Dermis blood vessel endothelial cell (primary cell): ENCODE data around the gene NUDCD3. TPM values are rescaled to one million over a fixed set of nuclear protein-coding genes. Genes with fewer than 3 reads are reported as not detected.

Experiments
- DNase-seq: peaks from one replicate; pipeline ENCODE4 v3.0.0; 2010
- total RNA-seq: library from RNA; depleted of rRNA; stranded (reverse); fragments of >200 nt; gene quantifications from 2 replicates; pipeline ENCODE4 v1.2.3, GENCODE V29; 2014

The NUDCD3 gene
- total RNA-seq, 1 donor from 2014 or later = 71.6 TPM

DNA sequence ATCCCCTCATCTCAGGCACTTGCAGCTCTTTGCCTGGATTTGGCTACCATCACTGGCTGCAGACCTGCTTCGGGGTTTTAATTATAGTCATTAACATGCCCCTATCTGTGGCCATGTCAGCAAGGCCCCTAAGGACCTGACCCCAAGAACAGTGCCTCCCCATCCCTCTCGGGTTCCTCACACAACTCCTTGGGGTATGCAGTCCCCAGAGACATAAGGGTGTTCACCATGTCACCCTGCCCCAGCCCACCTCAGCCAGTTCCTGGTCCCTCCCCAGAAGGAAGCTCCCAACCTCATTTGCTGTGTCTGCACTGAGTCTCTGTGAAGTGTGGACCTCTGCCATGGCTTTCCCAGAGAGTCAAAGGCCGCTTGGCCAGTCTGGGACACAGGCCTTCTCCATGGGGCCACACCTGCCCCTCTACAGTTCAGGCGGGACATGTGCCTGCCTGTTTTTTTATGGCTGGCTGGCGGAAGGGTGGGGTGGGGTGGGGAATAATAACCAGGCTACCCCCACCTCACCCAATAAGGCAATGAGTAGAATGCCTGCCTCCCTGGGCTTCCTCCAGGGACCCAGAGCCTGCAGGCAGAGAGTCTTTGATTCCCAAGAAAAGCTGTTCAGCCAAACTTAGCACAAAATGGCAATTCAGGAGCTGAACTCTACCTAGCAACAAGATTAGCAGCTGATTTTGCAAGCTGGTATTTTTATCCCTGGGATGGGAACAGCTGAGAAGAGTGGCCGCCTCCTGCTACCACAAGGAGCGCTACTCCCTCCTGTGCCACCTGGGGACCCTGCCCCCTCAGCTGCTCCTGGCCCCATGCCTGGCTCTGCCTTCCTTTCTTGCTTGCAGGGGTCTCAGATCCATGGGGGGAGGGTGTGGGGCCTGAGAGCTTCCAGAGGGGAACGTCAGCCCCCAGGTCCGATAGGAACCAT is 141.3 kb downstream of the NUDCD3 start:
- no peak for DNase-seq

- peak; percentile 76 for DNase-seq
Measured at GRCh38 chr7:44348300-44348699, 142.2 kb downstream of the NUDCD3 start.

DNA sequence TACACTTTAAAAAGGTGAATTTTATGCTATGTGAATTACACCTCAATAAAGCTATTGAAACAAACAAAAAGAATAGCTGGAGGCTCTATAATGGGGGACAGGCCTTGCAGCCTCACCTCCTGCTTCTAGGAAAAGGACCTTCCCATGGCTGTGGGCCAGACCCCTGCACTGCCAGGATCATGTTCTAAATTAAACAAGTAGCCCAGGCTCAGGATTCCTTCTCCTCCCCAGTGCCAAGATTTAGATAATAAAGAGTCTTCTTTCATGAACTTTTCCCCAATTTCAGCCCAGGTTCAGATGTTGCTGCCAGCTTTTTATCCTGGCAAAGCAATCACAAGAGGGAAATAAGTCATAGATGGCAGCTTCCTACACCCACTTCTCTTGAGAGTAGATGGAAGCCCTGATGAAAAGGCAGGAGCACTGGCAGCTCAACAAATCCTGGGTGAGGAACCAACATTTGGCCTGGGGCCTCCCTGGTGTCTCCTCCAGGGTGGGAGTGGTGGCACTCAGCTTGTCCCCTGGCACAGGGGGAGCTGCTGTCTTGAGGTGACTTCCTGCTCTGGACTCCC is 142.8 kb downstream of the NUDCD3 start:
- DNase-seq = no peak

GRCh38 chr7:44346063-44346462 is 144.4 kb downstream of the NUDCD3 start:
- no peak for DNase-seq

- no peak for DNase-seq
Measured at GRCh38 chr7:44341401-44341800, 149.1 kb downstream of the NUDCD3 start.

DNA sequence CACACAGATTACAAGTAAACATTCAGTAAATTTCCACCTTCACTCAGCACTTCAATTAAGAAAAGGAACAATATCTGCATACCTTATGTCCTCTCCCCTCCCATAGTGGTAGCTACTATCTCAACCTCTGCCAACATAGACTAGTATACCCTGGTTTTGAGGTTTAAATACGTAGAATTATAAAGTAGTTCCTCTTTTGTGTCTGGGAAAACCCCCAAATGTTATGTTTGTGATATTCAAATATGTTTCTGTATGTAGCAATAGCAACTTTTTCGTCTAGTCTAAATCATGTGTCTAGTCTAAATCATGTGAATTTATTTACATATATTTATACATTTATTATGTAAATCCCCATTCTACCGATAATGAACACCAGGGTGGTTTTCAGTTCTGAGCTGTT is 151.9 kb downstream of the NUDCD3 start:
- DNase-seq = no peak

DNA sequence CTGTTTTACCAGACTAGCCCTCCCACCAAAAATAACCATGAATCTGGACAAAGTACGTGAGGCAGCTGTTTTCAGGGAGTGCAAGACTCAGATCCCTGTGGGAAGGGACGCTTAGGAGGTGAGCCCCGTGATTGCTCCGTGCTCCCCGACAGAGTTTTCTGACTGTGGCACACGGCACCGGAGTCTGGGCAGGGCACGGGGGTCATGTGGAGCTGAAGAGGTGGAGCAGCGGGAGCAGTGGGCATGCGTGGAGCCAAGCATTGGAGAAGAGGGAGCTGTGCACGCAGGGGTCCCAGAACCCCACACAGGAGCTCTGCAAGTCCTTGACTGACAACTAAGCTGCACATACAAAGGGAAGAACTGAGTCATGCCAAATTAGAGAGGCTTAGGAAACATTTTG is 154.0 kb downstream of the NUDCD3 start:
- peak; percentile 15 for DNase-seq

- no peak for DNase-seq
Measured at GRCh38 chr7:44335184-44335583, 155.3 kb downstream of the NUDCD3 start.

DNA sequence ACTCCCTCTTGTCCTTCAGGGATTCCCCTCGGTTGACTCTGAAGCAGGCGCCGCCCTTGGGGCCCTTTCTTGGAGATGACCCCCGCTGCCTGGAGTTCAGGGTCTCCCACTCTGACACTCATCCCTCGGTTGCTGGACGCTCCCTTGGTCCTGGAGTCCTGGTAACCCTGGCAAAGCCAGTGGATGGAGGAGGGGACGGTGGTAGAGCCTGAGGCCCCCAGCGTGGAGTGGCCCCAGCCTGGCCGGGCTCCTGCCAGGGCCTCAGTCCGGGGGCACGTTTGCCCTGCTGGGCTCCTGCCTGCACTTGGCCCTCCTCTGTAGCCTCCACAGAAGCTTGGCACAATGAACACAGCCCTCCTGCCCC is 155.7 kb downstream of the NUDCD3 start:
- no peak for DNase-seq

DNA sequence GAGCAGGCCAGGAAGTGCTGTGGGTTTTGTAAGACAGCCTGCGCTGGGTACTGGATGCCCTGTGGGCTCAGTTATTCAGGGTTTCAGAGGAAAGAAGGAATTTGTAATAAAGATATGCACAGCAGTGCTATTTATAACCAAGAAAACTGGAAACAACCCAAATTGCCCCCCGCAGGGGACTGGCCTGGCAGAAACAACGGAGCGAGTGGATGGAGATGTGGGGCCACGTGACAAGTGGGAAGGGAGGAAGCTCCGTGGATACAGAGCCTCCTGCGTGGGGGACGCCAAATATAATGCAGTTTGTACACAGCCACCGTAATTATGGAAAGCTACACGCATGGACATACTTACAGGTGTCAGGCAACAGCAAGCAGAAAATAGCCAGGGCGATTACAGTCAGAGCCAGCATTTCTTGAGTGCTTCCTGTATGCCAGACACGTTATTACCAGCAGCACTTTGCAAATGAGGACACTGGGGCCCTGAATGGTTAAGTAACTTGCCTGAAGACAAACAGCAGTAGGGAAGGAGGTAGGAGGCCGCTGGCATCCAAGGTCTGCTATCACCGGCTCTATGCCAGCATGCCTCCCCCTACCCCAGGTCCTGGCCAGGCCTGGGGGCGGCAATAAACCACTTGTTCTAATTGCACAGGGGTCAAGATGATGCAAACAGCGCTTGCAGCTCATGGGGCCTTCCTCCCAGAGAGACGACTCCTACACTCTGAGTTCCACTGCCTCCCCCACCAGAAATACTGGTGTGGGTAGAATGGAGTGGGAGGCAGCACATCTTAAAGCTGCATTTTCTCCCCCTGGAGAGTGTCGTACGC is 156.3 kb downstream of the NUDCD3 start:
- DNase-seq = no peak

DNA sequence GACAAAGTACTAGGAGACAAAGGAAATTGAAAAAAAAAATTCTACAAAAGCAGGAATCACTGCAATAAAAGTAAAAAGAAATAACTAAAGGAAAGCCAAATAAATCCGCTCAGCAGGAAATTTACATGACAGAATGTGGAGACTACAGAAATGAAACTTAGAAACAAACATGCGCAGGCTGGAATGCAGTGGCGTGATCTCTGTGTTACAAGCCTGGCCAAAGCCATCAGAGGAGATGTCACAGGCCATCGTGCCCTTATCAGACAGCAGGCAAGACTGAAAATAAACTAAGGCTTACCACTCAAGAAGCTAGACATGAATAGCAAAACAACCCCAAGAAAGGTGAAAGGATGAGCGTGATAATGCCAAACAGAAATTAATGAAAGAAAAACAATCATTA is 158.8 kb downstream of the NUDCD3 start:
- DNase-seq = no peak

- no peak for DNase-seq
Measured at GRCh38 chr7:44330331-44330730, 160.1 kb downstream of the NUDCD3 start.

DNA sequence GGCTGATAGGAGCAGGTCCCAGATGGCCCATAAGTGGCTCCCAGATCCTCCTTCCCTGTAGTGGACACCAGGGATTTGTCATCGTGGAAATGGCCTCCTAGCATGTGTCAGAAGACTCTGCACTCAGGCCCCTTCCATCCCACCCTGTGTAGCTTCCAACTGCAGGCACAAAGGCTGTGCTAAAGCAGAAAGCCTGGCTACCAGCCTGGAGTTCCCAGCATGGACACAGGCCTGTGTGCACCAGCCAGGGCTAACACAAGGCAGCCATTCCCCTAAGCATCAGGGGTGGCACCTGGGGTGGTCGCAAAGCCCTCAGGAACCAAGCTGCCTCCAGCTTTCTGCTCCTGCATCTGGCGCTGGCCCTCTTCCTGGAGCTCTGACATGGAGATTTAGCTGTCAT is 160.6 kb downstream of the NUDCD3 start:
- DNase-seq = no peak

Other genes with a start within 250 kb of the NUDCD3 start
- 0.09 and 0.17 TPM in 2 replicates for gene CAMK2B, start 165.1 kb downstream of the NUDCD3 start, total RNA-seq
- not detected in 2 replicates for gene NPC1L1, start 50.7 kb upstream of the NUDCD3 start, total RNA-seq
- 55.5 and 69.5 TPM in 2 replicates for gene DDX56, start 83.2 kb upstream of the NUDCD3 start, total RNA-seq
- gene TMED4, start 91.6 kb upstream of the NUDCD3 start, total RNA-seq = 78.8 and 191 TPM in 2 replicates
- gene OGDH, start 116.0 kb upstream of the NUDCD3 start, total RNA-seq = 57.0 and 102 TPM in 2 replicates